Stimulated activated CD8-positive, alpha-beta memory T cell treated with anti-CD3 and anti-CD28 coated beads, Interleukin-4, amount 100 ng/mL, for 4 hours (primary cell): ENCODE measurements around the gene CTNNB1.

Experiments
- DNase-seq, 2 donors: peaks; one replicate each; pipeline ENCODE4 v3.0.0-alpha.2; 2020; ENCODE audit warnings: low read depth in 2 of 2, low spot score in 1 of 2

CTNNB1 gene

GRCh38 chr3:41198950-41199865, at the start of gene CTNNB1:
Gene CTNNB1 (plus strand): TSS chr3:41199505. CDS start chr3:41224069, 24,564 bp downstream.
- peak; percentile 77 to 80 for DNase-seq

GRCh38 chr3:41155834-41156233, 43.5 kb upstream of the CTNNB1 start:
- no peak for DNase-seq

- no peak for DNase-seq
These were observed 40.4 kb upstream of the CTNNB1 start for GRCh38 chr3:41158947-41159346.

GRCh38 chr3:41159588-41160189, 39.6 kb upstream of the CTNNB1 start:
- DNase-seq, result no peak

GRCh38 chr3:41162541-41162940, 36.8 kb upstream of the CTNNB1 start:
- no peak for DNase-seq

- no peak for DNase-seq
These were observed 36.3 kb upstream of the CTNNB1 start for GRCh38 chr3:41163006-41163405.

GRCh38 chr3:41163421-41163820, 35.9 kb upstream of the CTNNB1 start:
- DNase-seq, result no peak

GRCh38 chr3:41164777-41165176, 34.5 kb upstream of the CTNNB1 start:
- no peak for DNase-seq

- DNase-seq, result no peak
These were observed 31.4 kb upstream of the CTNNB1 start for GRCh38 chr3:41167722-41168497.

GRCh38 chr3:41169023-41169422, 30.3 kb upstream of the CTNNB1 start:
- DNase-seq, result no peak

- no peak for DNase-seq
These were observed 25.1 kb upstream of the CTNNB1 start for GRCh38 chr3:41173926-41174885.

- no peak for DNase-seq
These were observed 23.9 kb upstream of the CTNNB1 start for GRCh38 chr3:41175365-41175764.

- DNase-seq, result no peak
These were observed 22.7 kb upstream of the CTNNB1 start for GRCh38 chr3:41176596-41176995.

GRCh38 chr3:41178576-41178975, 20.7 kb upstream of the CTNNB1 start:
- DNase-seq, result no peak

GRCh38 chr3:41180396-41180795, 18.9 kb upstream of the CTNNB1 start:
- no peak for DNase-seq

GRCh38 chr3:41182504-41183059, 16.7 kb upstream of the CTNNB1 start:
- DNase-seq, result no peak

GRCh38 chr3:41184394-41184793, 14.9 kb upstream of the CTNNB1 start:
- DNase-seq, result no peak

- DNase-seq, result no peak
These were observed 13.0 kb upstream of the CTNNB1 start for GRCh38 chr3:41186297-41186696.

- no peak for DNase-seq
These were observed 11.0 kb upstream of the CTNNB1 start for GRCh38 chr3:41188306-41188705.
